CD4-positive, alpha-beta T cell treated with Interleukin-15 for 1 hour (primary cell): ENCODE measurements around the gene INSYN1.
"Not testable (repeated sequence)": the region's sequence is repeated elsewhere in the genome, so short reads cannot be mapped to it uniquely, and the experiment has no call there.

Experiments used
- DNase-seq: peaks from one replicate; pipeline ENCODE4 v3.0.0-alpha.2; 2020

INSYN1 gene, protein sequence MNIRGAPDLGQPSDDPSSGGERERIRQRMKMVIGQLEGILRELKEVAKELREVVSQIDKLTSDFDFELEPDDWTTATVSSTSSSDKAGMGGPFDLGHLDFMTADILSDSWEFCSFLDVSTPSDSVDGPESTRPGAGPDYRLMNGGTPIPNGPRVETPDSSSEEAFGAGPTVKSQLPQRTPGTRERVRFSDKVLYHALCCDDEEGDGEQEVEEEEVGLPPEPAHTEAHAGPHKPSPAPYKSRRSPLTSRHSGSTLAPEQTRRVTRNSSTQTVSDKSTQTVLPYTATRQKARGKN

DNA sequence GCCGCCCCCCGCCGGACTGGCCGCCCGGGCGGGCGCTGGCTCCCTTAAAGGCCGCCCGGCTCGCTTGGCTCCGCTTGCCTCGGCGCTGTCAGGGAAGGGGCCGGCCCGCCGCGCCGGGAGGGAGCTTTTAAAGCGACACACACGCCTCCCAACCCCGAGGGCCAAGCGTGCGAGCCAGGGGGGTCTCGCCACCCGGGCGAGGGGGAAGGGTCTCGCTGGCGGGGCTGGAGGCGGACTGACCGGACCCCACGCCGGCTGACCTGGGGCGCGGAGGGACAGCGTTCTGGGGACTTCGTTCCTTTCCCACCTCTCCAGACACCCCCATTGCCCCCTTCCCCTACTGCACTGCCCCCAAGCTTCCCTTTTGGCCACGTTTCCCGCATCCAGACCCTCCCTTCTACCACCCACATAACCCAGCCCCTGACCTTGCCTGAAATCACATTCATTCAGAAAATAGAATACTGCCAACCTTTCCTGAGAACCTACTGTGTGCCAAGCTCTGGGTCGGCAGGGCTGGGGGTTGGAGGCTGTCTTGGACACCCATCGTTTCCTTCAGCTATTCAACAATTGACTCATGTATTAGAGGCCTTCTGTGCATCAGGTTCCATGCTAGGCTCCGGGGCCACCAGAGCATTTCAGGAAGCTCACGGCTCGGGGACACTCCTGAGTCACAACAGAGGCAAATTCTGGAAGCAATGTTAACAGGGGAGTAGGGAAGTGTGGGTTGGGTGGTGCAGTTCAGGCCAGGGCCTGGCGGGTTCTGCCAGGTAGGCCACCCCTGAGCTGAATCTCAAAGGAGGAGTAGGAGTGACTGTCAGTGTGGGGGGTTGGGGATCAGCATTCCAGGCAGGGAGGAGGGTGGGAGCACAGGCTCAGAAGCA lies at the start of gene INSYN1:
Gene INSYN1 (minus strand): TSS at position 102 of the 881 bp plus-strand sequence. CDS start 2,221 bp downstream, outside the sequence.
- DNase-seq, result no peak

DNA sequence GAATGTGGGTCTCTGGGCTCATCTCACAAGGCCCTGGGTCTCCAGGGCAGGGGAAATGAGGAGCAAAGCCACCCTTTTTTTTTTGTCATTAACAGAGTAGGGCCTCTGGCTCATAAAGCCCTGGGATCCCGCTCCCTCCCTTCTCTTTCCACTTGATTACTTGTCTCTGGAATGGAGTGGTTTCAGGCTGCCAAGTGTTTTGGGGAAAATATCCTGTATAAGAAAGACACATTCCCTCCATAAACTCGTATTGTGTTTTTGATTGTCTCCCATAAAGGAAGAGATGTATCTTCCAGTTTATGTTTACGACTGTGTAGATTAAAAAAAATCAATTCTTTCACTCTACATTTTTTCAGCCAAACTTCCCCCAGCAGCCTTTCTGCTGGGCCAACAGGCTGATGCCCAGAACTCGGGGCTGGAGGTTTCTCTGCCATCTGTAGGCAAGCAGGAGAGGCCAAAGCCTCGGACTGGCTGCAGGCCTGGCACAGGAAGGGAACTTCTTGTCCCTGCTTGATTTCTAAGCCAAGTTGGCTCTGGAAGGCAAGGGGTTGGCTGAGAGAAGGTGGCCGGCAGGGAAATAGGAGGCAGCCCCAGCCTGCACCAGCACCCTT lies 49.4 kb upstream of the INSYN1 start:
- no peak for DNase-seq

DNA sequence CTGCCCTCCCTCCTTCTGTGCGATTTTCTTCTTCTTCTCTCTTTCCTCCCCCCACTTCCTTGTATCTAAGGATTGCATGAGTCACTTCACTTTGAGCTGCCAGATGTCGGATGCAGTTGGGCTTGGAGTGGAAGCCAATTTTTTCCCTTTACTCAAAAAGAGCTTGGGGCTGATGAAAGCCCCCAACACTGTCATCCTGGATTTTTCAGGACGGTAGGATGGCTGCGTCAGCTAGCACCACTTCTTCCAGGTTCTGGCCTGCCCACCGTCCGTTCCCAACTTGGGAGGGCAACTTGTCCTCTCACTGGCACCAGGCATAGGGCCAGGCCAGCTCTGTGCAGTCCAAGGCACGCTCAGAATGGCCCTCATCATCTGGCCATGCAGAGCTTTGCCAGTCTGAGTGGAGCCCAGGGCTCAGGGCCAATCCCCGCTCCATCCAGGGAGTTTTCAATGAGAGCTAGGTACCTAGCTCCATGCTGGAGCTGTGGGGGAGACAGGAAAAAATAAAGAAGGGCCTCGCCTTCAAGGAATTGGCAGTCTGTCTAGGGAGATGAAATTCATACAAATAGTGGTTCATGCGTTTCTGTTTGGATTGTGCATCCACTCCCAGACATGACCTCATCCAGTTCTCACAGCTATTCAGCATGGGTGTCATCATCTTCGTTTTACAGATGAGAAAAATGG lies 47.7 kb upstream of the INSYN1 start:
- DNase-seq, result no peak

DNA sequence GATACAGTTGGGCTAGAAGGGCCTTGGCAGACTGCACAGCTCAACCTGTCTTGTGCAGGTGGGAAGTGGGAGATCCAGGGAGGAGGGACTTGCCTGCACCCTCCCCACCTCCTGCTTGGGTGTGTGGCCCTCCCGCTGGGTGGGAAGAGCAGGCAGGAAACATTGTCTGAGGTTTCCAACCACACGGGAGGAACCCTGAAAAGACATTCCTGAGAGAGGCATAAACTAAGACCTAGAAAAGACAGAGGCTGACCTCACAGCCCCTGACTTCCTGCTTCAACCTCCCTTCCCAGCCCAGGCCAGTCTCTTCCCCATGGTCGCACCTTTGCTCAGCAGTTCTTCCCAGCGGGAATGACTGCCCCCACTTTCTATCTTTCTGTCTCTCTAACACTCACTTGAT lies 46.3 kb upstream of the INSYN1 start:
- no peak for DNase-seq

DNA sequence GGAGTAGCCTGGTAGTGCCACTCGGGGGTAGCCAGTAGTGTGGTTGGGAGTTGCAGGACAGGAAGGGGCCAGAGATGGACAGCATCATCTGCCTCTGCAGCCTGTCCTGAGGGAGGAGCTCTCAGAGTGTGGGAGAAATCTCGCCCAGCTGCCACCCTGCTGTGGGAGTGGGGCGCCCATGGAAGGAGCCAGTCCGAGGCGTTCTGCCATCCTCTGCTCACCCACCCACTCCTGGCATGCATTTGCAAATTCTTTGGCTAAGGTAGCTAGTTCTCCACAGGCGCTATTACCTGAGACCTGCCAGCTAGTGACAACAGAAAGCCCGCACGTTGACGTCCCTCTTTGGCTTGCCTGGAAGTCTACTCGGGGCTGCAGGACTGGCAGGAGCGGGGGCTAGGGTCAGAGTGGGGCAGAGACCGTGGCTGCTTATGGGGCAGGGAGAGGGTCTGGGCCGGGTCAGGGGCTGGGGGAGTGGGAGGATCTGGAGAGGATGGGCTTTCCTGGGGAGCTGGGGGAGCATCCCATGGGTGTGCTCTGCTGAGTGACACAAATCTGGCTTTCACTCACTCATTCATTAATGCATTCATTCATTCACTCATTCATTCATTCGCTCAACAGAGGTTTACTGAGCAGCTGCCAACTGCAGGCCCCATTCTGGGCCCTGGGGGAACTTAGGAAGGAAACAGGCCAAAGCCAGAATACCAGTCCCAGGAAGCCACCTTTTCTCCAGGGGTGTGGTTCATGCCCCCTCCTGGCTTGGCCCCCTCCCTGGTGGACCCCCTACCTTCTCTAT lies 44.4 kb upstream of the INSYN1 start:
- DNase-seq, result no peak

DNA sequence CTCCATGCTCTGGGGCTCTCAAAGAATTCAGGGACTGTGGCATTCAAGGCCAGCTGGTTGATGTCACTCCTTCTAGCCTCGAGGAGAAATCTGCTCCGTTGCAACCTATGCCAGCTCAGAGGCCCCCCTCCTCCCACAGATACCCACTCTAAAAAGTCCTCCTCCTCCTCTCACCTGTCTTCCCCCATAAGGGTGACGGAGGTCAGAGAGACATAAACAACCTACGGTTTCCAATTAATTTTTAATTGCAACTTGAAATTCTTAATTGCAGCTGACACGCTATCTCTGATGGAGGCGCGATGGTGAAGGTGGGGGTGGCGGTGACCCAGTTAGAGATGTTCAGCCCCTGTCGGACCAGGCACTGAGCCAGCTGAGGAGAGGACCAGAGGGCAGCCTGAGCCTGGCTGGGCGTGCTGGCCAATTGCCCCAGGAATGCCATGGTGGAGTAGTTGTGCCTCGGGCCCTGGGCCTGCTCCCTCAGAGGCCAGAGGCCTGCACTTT lies 43.2 kb upstream of the INSYN1 start:
- no peak for DNase-seq

DNA sequence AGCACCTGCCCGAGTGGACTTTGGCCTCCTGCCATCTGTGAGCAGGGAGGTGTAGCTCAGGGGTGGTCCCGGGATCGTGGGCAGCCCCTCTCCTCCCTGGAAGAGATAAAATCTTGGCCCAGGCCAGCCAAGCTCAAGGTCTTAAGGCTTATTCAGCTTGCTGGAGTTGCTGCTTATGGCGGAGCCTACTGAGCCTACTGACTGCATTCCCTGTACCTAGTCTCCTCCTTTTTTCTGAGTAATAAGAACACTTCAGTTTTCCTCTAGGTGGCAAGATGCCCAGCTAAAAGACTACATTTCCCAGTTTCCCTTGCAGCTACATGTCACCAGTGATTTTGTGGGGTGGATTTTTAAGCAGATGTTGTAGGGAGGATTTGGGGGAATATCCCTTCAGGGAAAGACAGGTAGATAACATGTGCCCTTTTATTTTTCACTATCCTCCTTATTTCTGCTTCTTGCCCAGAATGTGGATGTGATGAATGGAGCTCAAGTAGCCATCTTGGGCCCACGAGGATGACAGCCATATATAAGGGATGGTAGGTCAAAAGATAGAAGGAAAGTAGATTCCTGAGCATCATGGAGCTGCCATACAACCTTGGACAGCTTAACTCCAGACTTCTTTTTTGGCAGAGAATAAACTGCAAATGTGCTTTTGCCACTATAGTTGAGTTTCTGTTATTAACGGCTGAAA lies 41.4 kb upstream of the INSYN1 start:
- no peak for DNase-seq

DNA sequence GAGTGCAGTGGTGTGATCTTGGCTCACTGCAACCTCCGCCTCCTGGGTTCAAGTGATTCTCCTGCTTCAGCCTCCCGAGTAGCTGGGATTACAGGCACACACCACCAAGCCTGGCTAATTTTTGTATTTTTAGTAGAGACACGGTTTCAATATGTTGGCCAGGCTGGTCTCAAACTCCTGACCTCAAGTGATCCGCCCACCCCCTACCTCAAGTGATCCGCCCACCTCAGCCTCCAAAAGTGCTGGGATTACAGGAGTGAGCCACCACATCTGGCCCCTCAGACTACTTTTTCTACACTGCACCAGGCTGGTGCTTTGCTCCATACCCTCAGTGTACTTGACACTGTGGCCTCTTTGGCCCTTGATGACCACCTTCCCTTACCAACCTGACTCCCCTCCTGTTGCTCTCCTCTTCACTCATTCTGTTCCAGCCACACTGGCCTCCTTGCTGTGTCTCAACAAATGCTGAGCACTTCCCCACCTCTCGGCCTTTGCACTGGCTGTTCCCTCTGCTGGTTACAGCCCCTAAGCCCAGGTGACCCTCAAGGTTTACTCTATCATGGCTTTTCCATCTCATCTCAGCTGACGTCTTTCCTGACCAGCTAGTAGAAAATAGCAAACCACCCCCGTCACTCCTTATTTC lies 39.9 kb upstream of the INSYN1 start:
- not testable (repeated sequence) for DNase-seq

DNA sequence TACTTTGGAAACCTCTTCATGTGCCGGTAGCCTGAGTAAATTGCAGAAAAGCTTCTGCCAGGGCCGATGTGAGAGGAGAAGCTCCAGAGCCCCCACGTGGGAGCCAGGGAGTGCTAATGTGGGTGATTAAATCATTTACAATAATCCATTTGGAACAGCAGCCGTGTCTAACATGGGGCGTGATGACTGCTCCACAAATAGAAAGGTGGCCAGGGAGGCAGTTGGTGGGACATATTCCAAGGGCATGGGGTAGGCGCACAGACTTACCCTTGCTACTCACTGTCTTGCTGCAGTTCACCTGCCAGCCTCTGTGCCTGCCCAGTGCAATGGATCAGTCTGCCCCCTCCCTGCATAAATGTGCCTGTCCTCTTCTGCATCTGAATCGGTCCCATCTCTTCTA lies 39.3 kb upstream of the INSYN1 start:
- DNase-seq, result no peak

DNA sequence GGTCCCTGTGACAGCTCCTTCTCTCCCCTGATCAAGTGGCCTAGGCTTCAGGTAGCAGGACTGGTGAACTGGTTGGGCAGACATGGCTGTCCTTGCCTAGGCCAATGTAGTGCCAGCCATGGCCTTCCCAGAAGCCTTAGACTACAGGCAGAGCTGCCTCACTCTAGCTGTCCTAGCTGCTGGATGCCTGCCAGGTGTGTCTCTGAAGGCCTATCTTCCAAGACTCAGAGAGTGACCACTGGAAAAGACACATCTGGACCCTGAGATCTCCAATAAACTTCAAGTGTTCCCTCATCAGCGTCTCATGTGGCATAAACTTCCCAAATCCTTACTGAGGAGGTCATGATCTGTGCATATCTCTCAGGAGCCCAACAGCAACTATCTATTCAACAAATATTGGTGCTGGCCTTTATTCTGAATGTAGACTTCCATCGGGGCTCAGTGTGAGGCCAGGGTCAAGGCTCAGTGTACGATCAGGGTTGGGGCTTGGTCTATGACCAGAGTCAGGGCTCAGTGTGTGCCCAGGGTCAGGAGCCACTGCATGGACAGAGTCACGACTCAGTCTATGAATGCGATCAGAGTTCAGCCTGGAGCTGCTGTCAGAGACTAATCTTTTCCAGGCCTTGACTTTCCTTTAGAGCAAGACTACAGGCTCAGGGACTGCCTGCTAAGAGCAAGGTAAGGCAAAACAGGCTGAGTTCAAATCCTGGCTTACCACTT lies 36.5 kb upstream of the INSYN1 start:
- DNase-seq, result no peak

DNA sequence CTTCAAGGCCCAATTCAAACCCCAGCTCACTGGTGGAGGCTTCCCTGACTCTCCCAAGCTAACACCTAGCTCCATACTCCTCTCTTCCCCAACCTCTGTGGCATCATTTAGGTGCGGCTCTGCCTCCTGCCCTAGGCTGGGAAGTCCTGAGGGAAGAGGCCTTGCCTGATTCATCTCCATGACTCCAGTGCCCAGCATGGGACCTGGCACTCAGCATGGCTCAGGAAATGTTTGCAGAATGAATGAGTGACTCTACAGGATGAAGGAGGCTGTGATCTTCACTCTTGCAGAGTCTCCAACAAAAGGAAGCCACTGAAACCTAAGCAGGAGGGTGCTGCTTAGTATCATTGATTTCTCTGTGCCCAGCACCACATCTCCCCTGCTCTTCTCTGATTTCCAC lies 34.5 kb upstream of the INSYN1 start:
- DNase-seq, result no peak

DNA sequence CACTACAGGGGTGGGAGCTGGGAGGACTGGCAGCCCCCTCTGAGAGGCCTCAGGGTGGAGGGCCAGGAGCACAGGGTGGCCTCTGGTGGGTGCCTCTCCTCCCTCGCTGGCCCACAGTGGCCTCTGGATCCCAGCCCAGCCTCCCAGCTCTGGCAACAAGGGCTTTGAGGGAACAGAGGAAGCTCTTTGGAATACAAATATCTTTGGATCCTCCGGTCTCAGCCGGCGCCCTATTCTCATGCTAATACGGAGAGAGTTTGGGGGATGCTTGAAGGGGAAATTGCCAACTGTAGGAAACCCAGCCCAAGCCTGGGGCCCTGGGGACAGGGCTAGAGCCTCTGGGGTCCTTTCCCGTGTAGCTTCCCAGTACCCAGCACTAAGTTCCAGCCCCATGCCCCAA lies 33.4 kb upstream of the INSYN1 start:
- no peak for DNase-seq

DNA sequence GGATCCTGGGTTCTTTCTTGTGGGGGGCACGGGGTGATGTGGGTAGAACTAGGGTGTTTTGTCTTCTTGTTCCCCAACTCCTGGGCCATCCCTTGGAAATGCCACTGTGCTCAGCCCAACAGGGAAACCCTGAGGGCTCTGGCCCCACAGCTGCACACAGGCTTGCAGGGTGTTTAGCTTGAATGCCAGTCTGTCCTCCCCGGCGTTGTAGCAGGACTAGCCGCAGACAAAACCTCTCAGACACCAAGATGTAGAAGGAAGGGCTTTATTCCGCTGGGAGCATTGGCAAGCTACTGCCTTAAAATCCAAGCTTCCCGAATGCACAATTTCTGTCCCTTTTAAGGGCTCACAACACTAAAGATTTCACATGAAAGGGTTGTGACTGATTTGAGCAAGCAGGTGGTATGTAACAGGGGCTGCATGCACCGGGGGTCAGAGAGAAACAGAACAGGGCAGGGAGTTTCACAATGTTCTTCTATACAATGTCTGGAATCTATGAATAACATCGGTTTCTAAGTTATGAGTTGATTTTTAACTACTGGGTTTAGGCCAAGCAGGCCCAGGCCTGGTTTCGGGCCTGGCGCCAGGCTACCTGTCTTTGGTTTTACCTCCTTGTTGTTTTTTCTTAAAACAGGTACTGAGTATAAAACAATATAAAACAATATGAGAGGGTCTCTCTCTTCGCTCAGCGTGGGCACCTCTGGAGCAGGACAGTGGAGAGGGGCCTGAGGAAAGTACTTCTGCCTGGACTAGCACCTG lies 32.3 kb upstream of the INSYN1 start:
- not testable (repeated sequence) for DNase-seq

DNA sequence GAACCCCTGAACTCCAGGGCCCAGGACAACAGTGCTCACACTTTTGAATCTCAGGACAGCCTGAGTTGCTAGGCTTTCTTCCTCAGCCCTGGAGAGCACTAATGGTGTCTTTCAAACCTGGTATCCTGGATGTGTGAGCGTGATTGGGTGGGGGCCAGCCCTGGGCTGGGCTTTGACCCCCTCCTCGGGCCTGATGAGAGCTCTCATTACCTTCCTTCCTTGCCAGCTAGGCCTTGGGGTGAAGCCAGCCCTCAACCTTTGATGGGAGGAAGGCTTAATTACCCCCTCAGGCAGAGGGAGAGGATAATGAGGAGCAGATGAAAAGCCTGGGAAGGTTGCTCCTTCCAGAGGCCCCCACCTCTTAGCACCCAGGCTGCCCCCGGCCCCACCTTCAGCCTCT lies 31.1 kb upstream of the INSYN1 start:
- DNase-seq, result no peak

DNA sequence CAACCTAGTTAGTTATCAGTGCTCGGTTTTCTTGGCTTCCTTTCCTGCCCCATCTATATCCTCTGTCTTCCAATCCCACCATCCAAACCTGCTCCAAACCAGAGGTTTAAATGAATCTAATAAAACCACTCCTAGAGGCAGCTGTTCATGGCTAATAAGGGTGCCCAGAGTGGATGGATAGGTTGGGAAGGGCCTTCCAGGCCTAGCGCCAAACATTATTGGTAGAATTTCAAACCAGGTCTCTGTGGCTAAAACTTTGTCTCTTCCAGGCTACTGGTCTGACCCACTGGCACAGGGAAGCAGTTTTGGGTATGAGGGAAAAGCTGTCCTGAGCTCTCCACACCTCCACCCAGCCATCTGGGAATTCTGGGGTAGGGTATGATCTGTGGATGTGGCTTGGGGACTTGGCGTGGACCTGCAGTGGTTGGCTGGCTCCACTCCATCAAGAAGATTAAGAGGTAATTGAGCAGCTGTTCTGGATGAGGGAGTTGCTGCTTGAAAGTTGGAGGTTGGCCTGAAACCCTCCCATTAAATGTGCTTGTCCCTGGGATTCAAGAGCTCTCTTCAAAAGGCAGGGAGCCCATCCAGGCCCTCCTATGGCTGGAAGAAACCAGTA lies 29.3 kb upstream of the INSYN1 start:
- no peak for DNase-seq

DNA sequence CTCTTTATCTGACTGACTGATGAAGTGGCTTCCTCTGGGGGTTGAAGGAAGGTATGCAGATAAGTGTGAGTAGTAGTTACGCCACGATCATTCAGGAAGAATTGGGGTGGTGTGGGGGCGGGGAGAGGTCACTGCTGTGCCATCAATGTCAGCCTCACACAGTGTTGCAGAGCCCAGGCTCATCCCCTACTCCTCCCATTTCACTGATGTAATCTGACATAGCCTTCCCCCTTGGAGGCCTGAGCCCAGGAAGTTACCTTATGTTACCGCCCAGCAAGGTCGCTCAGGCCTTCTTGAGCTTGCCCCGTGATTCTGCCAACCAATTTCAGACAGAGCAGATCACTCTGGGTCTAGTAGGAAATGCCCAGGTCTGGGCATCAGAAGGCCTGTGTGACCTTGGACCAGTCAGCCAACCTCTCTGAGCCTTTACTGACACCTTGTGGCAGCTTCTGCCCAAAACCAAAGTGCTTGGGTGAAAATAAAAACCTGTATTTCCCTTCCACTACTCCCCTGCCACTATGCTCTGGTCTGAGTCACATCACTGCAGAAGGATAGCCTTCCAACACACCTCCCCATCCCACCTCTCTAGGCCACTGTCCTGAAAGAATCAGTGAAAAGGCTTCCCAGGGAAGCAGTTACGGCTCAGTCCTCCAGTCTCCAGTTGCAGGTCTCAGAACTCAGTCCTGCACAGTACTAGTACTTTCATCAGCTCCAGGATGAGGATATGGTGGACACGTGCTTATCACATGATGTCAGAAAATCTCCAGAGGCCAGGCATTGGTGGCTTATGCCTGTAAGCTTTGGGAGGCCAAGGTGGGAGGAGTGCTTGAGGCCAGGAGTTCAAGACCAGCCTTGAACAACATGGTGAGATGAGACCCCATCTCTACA lies 28.1 kb upstream of the INSYN1 start:
- no peak for DNase-seq

DNA sequence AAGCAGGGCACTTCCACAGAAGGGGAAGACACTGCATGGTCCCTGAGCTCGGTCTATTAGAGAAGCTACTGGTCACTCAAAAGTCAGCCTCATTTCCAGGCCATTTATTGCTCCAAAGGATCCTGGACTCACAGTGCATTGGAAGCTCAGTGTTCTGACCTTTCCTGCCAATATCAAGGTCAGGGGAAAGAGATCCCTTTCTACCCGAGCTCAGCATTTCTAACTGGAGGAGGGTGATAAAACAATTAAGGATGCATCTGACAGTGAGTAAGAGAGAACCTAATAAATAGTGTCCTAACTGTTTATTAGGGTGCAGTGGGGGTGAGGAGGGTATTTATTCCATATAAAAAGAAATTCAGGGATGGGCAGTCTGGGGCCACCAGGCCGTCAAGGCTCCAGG lies 26.8 kb upstream of the INSYN1 start:
- no peak for DNase-seq

DNA sequence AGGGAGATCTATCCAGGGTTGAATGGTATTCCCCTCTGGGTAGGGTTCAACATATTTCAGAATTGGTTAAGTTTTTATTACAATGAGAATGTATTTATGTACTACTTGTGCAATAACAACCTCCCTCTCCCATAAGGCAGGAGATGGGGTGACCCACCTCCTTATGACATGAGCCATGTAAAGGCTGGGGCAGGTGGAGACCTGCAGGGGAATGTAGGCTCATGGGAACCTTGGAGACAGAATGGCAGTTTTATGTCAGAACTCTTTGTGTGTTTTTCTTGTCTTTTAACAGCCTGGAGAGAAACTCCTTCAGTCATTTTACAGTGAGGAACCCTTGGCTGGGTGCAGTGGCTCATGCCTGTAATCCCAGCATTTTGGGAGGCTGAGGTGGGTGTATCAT lies 24.6 kb upstream of the INSYN1 start:
- no peak for DNase-seq
